Measurements from ENCODE around the gene OPN1MW. TPM values are rescaled to one million over a fixed set of nuclear protein-coding genes. Genes with fewer than 3 reads are reported as not detected.
"Not testable (repeated sequence)": the region's sequence is repeated elsewhere in the genome, so short reads cannot be mapped to it uniquely, and the experiment has no call there.

Gene OPN1MW
- not detected for total RNA-seq

- H3K9me3 ChIP-seq; ATAC-seq (ENCODE audit: insufficient number of reproducible peaks, low FRiP score, low read depth); H3K27me3 ChIP-seq (replicated peaks; ENCODE audit: insufficient read depth); H3K4me1 ChIP-seq (ENCODE audit: control insufficient read depth in 1 of 2, low read depth in 2 of 2); H3K27ac ChIP-seq; H3K36me3 ChIP-seq; DNase-seq (ENCODE audit: low spot score); H3K4me3 ChIP-seq: not testable (repeated sequence)
Measured at GRCh38 chrX:154182296-154182695, at the start of gene OPN1MW. TSS of gene OPN1MW (plus strand) at chrX:154182596. CDS start at chrX:154182678, 82 bp downstream.

- Histone ChIP-seq H3K27me3 (replicated peaks; ENCODE audit: insufficient read depth) (no peaks in the 10 kb centered on the region), H3K27ac (no peak overlapping the region), H3K36me3 (no peaks in the 10 kb centered on the region), H3K4me1 (ENCODE audit: control insufficient read depth in 1 of 2, low read depth in 2 of 2) (no peaks in the 10 kb centered on the region), H3K4me3 (no peak overlapping the region), H3K9me3 (no peaks in the 10 kb centered on the region)
- TF ChIP-seq CTCF (IDR thresholded peaks at IDR 0.05): no peak
- no peak for ATAC-seq (ENCODE audit: insufficient number of reproducible peaks, low FRiP score, low read depth)
- DNase-seq (ENCODE audit: low spot score): no peak
Measured at GRCh38 chrX:154135458-154136229, 46.8 kb upstream of the OPN1MW start.

- peak overlapping the region; percentile 66 for H3K4me3 ChIP-seq
- peak; percentile 70 for TF ChIP-seq CTCF (IDR thresholded peaks at IDR 0.05)
- H3K4me1 ChIP-seq (ENCODE audit: control insufficient read depth in 1 of 2, low read depth in 2 of 2): no peaks in the 10 kb centered on the region
- H3K27me3 ChIP-seq (replicated peaks; ENCODE audit: insufficient read depth): no peaks in the 10 kb centered on the region
- H3K27ac ChIP-seq: no peak overlapping the region
- ATAC-seq (ENCODE audit: insufficient number of reproducible peaks, low FRiP score, low read depth) (no peak), DNase-seq (ENCODE audit: low spot score) (no peak)
- H3K9me3 ChIP-seq: no peaks in the 10 kb centered on the region
- no peaks in the 10 kb centered on the region for H3K36me3 ChIP-seq
Measured at GRCh38 chrX:154136627-154137161, 45.7 kb upstream of the OPN1MW start.

GRCh38 chrX:154138857-154139256 lies 43.5 kb upstream of the OPN1MW start:
- Histone ChIP-seq H3K4me1 (ENCODE audit: control insufficient read depth in 1 of 2, low read depth in 2 of 2) (no peaks in the 10 kb centered on the region), H3K27ac (no peak overlapping the region), H3K27me3 (replicated peaks; ENCODE audit: insufficient read depth) (no peaks in the 10 kb centered on the region), H3K9me3 (no peaks in the 10 kb centered on the region), H3K36me3 (no peaks in the 10 kb centered on the region), H3K4me3 (no peak overlapping the region)
- DNase-seq (ENCODE audit: low spot score) (no peak), ATAC-seq (ENCODE audit: insufficient number of reproducible peaks, low FRiP score, low read depth) (no peak)
- no peak for TF ChIP-seq CTCF (IDR thresholded peaks at IDR 0.05)

- ATAC-seq (ENCODE audit: insufficient number of reproducible peaks, low FRiP score, low read depth): no peak
- Histone ChIP-seq H3K4me3 (no peak overlapping the region), H3K27ac (no peak overlapping the region), H3K36me3 (no peaks in the 10 kb centered on the region), H3K27me3 (replicated peaks; ENCODE audit: insufficient read depth) (no peaks in the 10 kb centered on the region), H3K9me3 (no peaks in the 10 kb centered on the region), H3K4me1 (ENCODE audit: control insufficient read depth in 1 of 2, low read depth in 2 of 2) (no peaks in the 10 kb centered on the region)
- TF ChIP-seq CTCF (IDR thresholded peaks at IDR 0.05): no peak
- DNase-seq (ENCODE audit: low spot score): no peak
Measured at GRCh38 chrX:154140206-154140605, 42.2 kb upstream of the OPN1MW start.

All from thoracic aorta (tissue), 2 donors.